Esophagus squamous epithelium (tissue), 5 donors: Measurements from ENCODE around the gene SPSB4. TPM values are rescaled to one million over a fixed set of nuclear protein-coding genes. Genes with fewer than 3 reads are reported as not detected.

Experiments used
- DNase-seq: peaks from one replicate; lab custom pipeline; 2025; lab: John Stamatoyannopoulos, UW
- H3K27ac ChIP-seq, 4 donors: fragments of 200-600 bp; sonication (generic); one replicate each; pipeline ENCODE4 v1.5.1; 2016 to 2019; ENCODE audit warnings: mild to moderate bottlenecking in 1 of 4
- H3K27me3 ChIP-seq, 4 donors: fragments of 200-600 bp; sonication (generic); 1 replicate in 3 of 4; 2 replicates in 1 of 4; pipeline versions ENCODE4 v1.5.1 to v1.6.0; 2017 to 2021; ENCODE audit warnings: antibody characterized with exemption in 1 of 4
- H3K36me3 ChIP-seq, 3 donors: fragments of 200-600 bp; sonication (generic); one replicate each; pipeline ENCODE4 v1.5.1; 2016 to 2019
- H3K4me1 ChIP-seq, 3 donors: fragments of 200-600 bp; sonication (generic); one replicate each; pipeline ENCODE4 v1.5.1; 2017 to 2019
- H3K4me3 ChIP-seq, 4 donors: fragments of 200-600 bp; sonication (generic); 1 replicate in 3 of 4; 2 replicates in 1 of 4; pipeline ENCODE4 v1.5.1; 2016 to 2019; ENCODE audit warnings: mild to moderate bottlenecking in 2 of 4, moderate library complexity in 1 of 4
- H3K9me3 ChIP-seq, 3 donors: fragments of 200-600 bp; sonication (generic); one replicate each; pipeline ENCODE4 v1.5.1; 2016 to 2019
- POLR2A ChIP-seq, 4 donors: fragments of 450-650 bp; IDR thresholded peaks; one replicate each; pipeline ENCODE4 v1.6.1; 2017; ENCODE audit warnings: antibody characterized with exemption in 4 of 4, mild to moderate bottlenecking in 4 of 4, moderate library complexity in 3 of 4
- WGBS, 2 donors: methylation state at CpG; one replicate each; pipeline ENCODE4 v1.1.5; 2018; 5-methylcytosine and 5-hydroxymethylcytosine counted together
- intact Hi-C: fragments of 100-400 bp; cut with DNase I; formaldehyde crosslinking; loops from one replicate; pipeline ENCODE4 v1.15.0; 2022
- total RNA-seq, 4 donors: library from RNA; depleted of rRNA; stranded (reverse); fragments of >200 nt; gene quantifications; one replicate each; pipeline ENCODE4 v1.1.0, GENCODE V29; 2016
- TF ChIP-seq, protein P1 (sequence below), 6 experiments: fragments of 450-650 bp in 4 of 6; fragments of 200-600 bp in 2 of 6; sonication (generic) in 2 of 6; IDR thresholded peaks; one replicate each; pipeline ENCODE4 v1.5.1; 2016 to 2019; ENCODE audit warnings: antibody characterized with exemption in 6 of 6, mild to moderate bottlenecking in 4 of 6, moderate library complexity in 4 of 6
- donor health status: DM: yes; HTN: yes; CAD: no.

The SPSB4 gene
- total RNA-seq: not detected

DNA sequence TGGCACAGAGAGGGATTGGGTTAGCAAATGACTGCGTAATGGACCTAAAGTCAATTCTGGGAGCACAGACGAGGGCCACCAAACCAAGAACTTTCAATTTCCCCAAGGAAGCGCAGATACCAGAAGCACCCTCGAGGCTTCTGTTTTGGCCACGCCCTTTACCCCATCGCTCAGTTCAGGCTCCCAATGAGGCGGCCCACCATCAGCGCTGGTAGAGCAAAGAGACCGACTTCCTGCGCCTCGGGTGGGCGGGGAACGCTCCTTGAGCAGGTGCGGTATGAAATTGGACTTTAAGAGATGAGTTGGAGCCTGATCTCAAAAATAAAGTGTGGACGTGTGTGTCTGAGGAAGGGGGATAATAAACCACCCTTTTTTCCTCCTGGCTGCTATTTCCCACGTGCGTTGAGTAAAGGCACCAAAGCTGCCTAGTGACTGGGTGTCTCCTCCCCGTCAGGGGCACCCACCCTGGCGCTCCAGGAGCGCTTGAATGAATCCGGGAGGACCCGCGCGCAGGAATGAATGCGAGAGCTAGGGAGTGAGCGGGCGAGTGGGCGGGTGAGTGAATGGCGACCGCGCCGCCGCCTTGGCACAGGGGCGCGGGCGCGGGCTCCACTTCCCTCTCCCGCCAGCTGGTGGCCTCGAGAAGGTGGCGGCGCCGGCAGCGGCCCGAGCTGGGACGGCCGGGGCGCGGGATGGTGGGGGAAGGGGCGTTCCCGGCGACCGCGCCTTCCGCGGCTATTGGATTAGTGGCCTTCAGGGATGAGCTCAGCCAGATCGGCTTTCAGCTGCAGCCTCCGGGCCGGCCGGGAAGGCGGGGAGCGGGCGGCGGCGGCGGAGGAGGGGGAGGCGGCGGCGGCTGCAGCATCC is at the start of gene SPSB4:
Gene SPSB4 (plus strand): TSS at position 772 of the 867 bp plus-strand sequence. CDS start 14,758 bp downstream, outside the sequence.
- H3K27me3 ChIP-seq: peaks cover 12 to 92% (median 16%) of the 10 kb centered on the region in 4 donors
- WGBS, 2 donors: 2 to 10% methylated on average over 11 to 37 of the region's 68 CpGs
- intact Hi-C loops: no loop called here
- no peak within 1 kb of the TSS for H3K27ac ChIP-seq
- H3K9me3 ChIP-seq: no peaks in the 10 kb centered on the region
- H3K36me3 ChIP-seq: no peaks in the 10 kb centered on the region
- no peak for TF ChIP-seq POLR2A (IDR thresholded peaks at IDR 0.05)
- TF ChIP-seq, protein P1, sequence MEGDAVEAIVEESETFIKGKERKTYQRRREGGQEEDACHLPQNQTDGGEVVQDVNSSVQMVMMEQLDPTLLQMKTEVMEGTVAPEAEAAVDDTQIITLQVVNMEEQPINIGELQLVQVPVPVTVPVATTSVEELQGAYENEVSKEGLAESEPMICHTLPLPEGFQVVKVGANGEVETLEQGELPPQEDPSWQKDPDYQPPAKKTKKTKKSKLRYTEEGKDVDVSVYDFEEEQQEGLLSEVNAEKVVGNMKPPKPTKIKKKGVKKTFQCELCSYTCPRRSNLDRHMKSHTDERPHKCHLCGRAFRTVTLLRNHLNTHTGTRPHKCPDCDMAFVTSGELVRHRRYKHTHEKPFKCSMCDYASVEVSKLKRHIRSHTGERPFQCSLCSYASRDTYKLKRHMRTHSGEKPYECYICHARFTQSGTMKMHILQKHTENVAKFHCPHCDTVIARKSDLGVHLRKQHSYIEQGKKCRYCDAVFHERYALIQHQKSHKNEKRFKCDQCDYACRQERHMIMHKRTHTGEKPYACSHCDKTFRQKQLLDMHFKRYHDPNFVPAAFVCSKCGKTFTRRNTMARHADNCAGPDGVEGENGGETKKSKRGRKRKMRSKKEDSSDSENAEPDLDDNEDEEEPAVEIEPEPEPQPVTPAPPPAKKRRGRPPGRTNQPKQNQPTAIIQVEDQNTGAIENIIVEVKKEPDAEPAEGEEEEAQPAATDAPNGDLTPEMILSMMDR (IDR thresholded peaks at IDR 0.05): peak in 3 of 6 experiments; percentile 13 to 28 (median 27)
- peak within 1 kb of the TSS; percentile 23 to 65 (median 42) for H3K4me3 ChIP-seq
- DNase-seq: no peak
- peaks cover 13 to 27% (median 18%) of the 10 kb centered on the region in 3 donors for H3K4me1 ChIP-seq

DNA sequence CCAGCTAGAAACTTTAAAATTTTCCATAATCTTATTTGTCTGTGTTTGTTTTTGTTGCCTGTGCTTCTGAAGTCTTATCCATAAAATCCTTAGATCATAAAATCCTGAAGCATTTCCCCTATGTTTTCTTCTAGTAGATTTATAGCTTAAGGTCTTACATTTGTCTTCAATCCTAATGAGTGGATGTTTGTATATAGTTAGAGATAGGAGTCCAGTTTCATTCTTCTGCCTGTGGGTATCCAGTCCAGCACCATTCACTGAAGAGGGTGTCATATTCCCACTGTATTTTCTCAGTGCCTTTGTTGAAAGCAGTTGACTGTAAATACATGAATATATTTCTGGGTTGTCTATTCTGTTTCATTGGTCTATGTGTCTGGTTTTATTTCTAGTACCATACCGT is 44.8 kb upstream of the SPSB4 start:
- TF ChIP-seq, protein P1 (IDR thresholded peaks at IDR 0.05): no peak
- TF ChIP-seq POLR2A (IDR thresholded peaks at IDR 0.05): no peak
- no peak overlapping the region for H3K4me3 ChIP-seq
- no peak for DNase-seq
- intact Hi-C loops: no loop called here
- no peaks in the 10 kb centered on the region for H3K36me3 ChIP-seq
- peaks cover 0 to 1% (median 0%) of the 10 kb centered on the region in 3 donors for H3K4me1 ChIP-seq
- H3K27me3 ChIP-seq: peaks cover 0 to 25% (median 0%) of the 10 kb centered on the region in 4 donors
- WGBS, 2 donors: 90 to 93% methylated on average over 1 of the region's 1 CpG
- H3K9me3 ChIP-seq: no peaks in the 10 kb centered on the region
- H3K27ac ChIP-seq: no peak overlapping the region

DNA sequence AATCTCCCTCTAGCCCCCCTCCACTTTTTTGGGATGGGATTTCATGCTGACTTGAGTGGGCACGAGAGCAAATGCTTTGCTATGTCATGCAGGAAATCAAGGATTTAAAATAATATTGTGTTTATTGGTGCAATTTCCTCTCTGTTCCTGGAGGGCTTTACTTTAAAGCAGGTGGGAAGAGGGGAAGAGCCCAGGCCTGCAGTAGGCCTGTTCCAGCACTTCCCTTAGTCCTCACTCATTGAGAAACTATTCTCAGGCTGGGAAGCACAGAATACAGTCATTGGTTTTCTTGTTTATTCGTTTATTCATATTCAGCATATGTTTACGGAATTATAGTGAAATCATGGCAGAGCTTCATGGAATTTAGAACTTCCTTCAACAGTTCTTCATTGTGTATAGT is 41.7 kb upstream of the SPSB4 start:
- WGBS, 2 donors: 34 to 35% methylated on average over 3 of the region's 3 CpGs
- H3K27ac ChIP-seq: no peak overlapping the region
- no peak for DNase-seq
- no peaks in the 10 kb centered on the region for H3K36me3 ChIP-seq
- TF ChIP-seq POLR2A (IDR thresholded peaks at IDR 0.05): no peak
- peaks cover 0 to 9% (median 0%) of the 10 kb centered on the region in 3 donors for H3K4me1 ChIP-seq
- intact Hi-C loops: no loop called here
- H3K27me3 ChIP-seq: peaks cover 0 to 39% (median 0%) of the 10 kb centered on the region in 4 donors
- no peak overlapping the region for H3K4me3 ChIP-seq
- H3K9me3 ChIP-seq: no peaks in the 10 kb centered on the region

DNA sequence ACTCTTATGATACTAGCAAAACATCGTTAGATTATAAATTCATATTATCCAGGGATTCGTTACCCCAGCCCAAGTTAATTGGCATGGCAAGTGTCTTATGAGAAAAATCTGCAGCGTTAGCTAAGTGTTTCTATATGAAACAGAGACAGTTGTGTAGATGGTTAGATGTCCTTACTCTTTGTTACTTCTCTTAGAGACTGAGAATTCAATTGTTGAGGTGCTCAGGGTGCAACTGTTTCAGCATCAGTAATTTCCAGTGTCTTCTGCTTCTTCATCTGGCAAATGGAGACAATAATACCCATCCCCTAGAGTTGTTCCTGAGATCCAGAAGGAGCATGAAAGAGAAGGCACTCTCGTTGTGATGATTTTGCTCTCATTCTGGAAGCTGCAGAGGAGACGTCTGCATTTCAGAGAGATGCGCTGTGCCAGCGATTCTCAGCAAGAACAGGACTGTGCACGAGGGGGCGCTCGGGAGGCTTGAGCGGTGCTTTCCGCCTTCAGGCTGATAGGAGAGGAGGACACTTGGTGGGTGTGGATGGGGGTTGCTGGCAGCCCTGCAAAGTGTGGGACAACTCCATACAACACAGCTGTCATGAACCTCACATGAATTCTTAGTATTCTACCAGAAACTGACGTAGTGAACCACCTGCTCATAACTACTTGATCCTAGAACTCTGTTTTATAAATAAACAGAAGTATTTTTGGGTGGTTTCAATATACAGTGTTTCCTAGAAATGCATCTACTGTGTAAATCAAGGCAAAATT is 39.7 kb upstream of the SPSB4 start:
- WGBS, 2 donors: 26 to 53% methylated on average over 5 to 11 of the region's 13 CpGs
- intact Hi-C loops: loop anchor here (10.0 kb wide), 2 partner anchors 93 to 173 kb away; no protein-coding TSS in a partner anchor
- no peak for TF ChIP-seq POLR2A (IDR thresholded peaks at IDR 0.05)
- TF ChIP-seq, protein P1 (IDR thresholded peaks at IDR 0.05): peak in 5 of 6 experiments; percentile 47 to 70 (median 61)
- no peak for DNase-seq
- no peaks in the 10 kb centered on the region for H3K9me3 ChIP-seq
- H3K27me3 ChIP-seq: peaks cover 0 to 39% (median 0%) of the 10 kb centered on the region in 4 donors
- no peak overlapping the region for H3K27ac ChIP-seq
- peaks cover 0 to 9% (median 0%) of the 10 kb centered on the region in 3 donors for H3K4me1 ChIP-seq
- H3K36me3 ChIP-seq: no peaks in the 10 kb centered on the region
- no peak overlapping the region for H3K4me3 ChIP-seq

DNA sequence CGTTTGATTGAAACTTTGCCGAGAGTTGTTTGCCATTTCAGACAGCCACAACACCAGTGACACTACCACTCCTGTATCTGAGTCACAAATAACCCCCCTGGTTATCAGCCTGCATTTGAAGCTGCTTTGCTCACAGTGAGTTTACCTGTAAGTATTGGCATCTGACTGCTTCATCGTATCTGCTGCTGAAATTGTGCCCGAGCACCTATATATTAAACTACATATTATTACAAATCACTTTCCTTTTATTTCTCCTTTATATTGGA is 39.2 kb upstream of the SPSB4 start:
- Histone ChIP-seq H3K27ac (no peak overlapping the region), H3K27me3 (peaks cover 0 to 42% (median 0%) of the 10 kb centered on the region in 4 donors), H3K4me3 (no peak overlapping the region), H3K4me1 (peaks cover 0 to 9% (median 0%) of the 10 kb centered on the region in 3 donors), H3K9me3 (no peaks in the 10 kb centered on the region), H3K36me3 (no peaks in the 10 kb centered on the region)
- 48 to 55% methylated on average over 4 of the region's 4 CpGs for WGBS, 2 donors
- TF ChIP-seq, protein P1 (IDR thresholded peaks at IDR 0.05): no peak
- no peak for TF ChIP-seq POLR2A (IDR thresholded peaks at IDR 0.05)
- no peak for DNase-seq
- intact Hi-C loops: loop anchor here (10.0 kb wide), 2 partner anchors 93 to 173 kb away; no protein-coding TSS in a partner anchor
